ENCODE data around the gene DUSP1. TPM values are rescaled to one million over a fixed set of nuclear protein-coding genes. Genes with fewer than 3 reads are reported as not detected.
A peak's percentile ranks its signal among the peaks of the same experiment; 100 is the strongest.

The DUSP1 gene
- total RNA-seq, 2 experiments from 2014 or later = 761 to 768 TPM

DNA sequence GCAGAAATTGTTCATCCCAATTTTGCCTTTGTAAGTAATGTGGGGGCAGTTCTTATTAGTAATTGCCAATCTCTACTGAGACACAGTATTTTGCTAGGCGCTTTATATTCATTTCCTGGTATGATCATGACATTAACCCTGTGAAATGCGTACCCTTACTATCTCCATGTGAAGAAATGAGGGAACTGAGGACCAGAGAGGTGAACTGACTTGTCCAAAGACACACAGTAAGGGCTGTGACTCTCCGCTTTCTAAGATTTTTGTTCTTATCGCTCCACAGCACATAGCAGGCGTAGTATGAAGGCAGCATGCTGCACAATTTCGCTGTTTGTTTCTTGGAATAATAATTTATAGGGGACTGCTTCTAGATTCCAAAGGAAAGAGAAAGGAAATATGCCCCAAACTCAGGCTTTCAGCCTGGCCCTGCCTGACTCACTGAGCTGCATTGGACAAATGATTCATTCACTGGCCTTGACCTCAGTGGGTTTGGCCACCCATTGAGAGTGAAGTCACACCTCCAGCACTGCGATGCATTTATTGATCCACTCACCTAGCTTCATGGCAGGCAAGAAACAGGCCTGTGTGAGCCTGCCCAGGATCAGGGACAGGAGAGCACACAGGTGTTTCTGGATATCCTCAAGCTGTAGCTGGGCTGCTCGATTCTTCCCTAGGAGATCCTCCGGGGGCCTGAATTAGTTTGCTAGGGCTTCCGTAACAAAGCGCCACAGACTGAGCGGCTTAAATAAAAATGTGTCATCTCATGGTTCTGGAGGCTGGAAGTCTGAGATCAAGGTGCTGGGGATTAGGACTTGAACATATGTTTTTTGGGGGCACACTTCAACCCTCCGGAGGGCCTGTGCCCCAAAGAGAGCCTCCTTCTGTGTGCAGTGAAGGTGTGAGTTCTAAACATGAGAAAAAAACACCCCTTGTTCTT, 7.2 kb upstream of the DUSP1 start:
- ChIA-PET POLR2A (interaction anchor here (0.7 to 2.8 kb wide), 14 partner anchors 9 to 206 kb away, joined by 3 to 36 read pairs (median 4); partner anchors contain the start of genes ATP6V0E1 and RPL26L1), CTCF (interaction anchor here (0.7 to 1.5 kb wide), 7 partner anchors 14 to 206 kb away, joined by 3 to 7 read pairs (median 5); no protein-coding TSS in a partner anchor)
- Mint-ChIP-seq H3K4me1 (ENCODE audit: low read depth) (peaks cover 45% of the 10 kb centered on the region), H3K27ac (peak overlapping the region; percentile 95), H3K27me3 (no peaks in the 10 kb centered on the region), H3K9me3 (no peaks in the 10 kb centered on the region), H3K36me3 (ENCODE audit: low read depth) (no peaks in the 10 kb centered on the region), H3K4me3 (peak overlapping the region; percentile 68)
- TF ChIP-seq, protein P1, sequence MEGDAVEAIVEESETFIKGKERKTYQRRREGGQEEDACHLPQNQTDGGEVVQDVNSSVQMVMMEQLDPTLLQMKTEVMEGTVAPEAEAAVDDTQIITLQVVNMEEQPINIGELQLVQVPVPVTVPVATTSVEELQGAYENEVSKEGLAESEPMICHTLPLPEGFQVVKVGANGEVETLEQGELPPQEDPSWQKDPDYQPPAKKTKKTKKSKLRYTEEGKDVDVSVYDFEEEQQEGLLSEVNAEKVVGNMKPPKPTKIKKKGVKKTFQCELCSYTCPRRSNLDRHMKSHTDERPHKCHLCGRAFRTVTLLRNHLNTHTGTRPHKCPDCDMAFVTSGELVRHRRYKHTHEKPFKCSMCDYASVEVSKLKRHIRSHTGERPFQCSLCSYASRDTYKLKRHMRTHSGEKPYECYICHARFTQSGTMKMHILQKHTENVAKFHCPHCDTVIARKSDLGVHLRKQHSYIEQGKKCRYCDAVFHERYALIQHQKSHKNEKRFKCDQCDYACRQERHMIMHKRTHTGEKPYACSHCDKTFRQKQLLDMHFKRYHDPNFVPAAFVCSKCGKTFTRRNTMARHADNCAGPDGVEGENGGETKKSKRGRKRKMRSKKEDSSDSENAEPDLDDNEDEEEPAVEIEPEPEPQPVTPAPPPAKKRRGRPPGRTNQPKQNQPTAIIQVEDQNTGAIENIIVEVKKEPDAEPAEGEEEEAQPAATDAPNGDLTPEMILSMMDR (IDR thresholded peaks at IDR 0.05) = no peak
- DNase-seq = peak in 3 of 14 experiments; percentile 22 to 64 (median 54)
- Histone ChIP-seq H3K27me3 (ENCODE audit: control insufficient read depth in 1 of 2, insufficient read depth in 2 of 2, low read length in 2 of 2) (no peaks in the 10 kb centered on the region), H3K9me3 (ENCODE audit: control insufficient read depth in 1 of 2, insufficient read depth in 1 of 2, low read length in 2 of 2) (no peaks in the 10 kb centered on the region), H3K36me3 (ENCODE audit: insufficient read depth, low read length) (no peaks in the 10 kb centered on the region), H3K4me3 (ENCODE audit: low read length) (peak overlapping the region; percentile 27), H3K27ac (ENCODE audit: low read depth in 1 of 2, low read length in 2 of 2) (peak overlapping the region; percentile 68 to 93), H3K4me1 (ENCODE audit: insufficient read depth, low read length) (peaks cover 43% of the 10 kb centered on the region)
- peak; percentile 56 for ATAC-seq (ENCODE audit: poor library complexity)
- intact Hi-C loops (cut with DNase I, micrococcal nuclease) = loop anchor here (1.0 to 10.0 kb wide), 5 partner anchors 34 to 593 kb away; partner anchors contain the start of genes CREBRF (in 1 of the 2) and STK10 (in 1 of the 2)

DNA sequence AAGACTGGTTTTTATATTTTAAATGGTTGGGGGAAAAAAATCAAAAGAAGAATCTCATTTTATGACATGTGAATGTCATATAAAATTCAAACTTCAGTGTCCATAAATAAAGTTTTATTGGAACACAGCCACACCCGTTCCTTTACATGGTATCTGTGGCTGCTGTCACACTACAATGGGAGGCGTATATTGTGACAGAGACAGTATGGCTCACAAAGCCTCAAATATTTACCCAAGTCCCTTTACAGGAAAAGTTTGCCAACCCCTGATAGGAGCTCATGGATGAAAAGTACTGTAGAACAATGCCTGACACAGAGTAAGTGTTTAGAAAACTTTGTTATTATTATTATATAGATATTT, 5.2 kb upstream of the DUSP1 start:
- DNase-seq (no peak), ATAC-seq (ENCODE audit: poor library complexity) (no peak)
- Mint-ChIP-seq H3K36me3 (ENCODE audit: low read depth) (peaks cover 15% of the 10 kb centered on the region), H3K27ac (peak overlapping the region; percentile 95), H3K4me1 (ENCODE audit: low read depth) (peaks cover 61% of the 10 kb centered on the region), H3K4me3 (no peak overlapping the region), H3K27me3 (peaks cover 6% of the 10 kb centered on the region), H3K9me3 (no peaks in the 10 kb centered on the region)
- TF ChIP-seq, protein P1 (IDR thresholded peaks at IDR 0.05) = no peak
- Histone ChIP-seq H3K4me3 (ENCODE audit: low read length) (no peak overlapping the region), H3K9me3 (ENCODE audit: control insufficient read depth in 1 of 2, insufficient read depth in 1 of 2, low read length in 2 of 2) (no peaks in the 10 kb centered on the region), H3K27ac (ENCODE audit: low read depth in 1 of 2, low read length in 2 of 2) (no peak overlapping the region), H3K27me3 (ENCODE audit: control insufficient read depth in 1 of 2, insufficient read depth in 2 of 2, low read length in 2 of 2) (no peaks in the 10 kb centered on the region), H3K36me3 (ENCODE audit: insufficient read depth, low read length) (no peaks in the 10 kb centered on the region), H3K4me1 (ENCODE audit: insufficient read depth, low read length) (peaks cover 61% of the 10 kb centered on the region)
- ChIA-PET POLR2A (interaction anchor here (2.8 kb wide), 1 partner anchor 11 kb away, joined by 9 read pairs; no protein-coding TSS in a partner anchor), CTCF (interaction anchor here (0.6 kb wide), 1 partner anchor 11 kb away, joined by 3 read pairs; no protein-coding TSS in a partner anchor)
- intact Hi-C loops (cut with DNase I, micrococcal nuclease) = loop anchor here (5.0 to 10.0 kb wide), 4 partner anchors 36 to 591 kb away; partner anchors contain the start of genes CREBRF (in 1 of the 2) and STK10 (in 1 of the 2)

DNA sequence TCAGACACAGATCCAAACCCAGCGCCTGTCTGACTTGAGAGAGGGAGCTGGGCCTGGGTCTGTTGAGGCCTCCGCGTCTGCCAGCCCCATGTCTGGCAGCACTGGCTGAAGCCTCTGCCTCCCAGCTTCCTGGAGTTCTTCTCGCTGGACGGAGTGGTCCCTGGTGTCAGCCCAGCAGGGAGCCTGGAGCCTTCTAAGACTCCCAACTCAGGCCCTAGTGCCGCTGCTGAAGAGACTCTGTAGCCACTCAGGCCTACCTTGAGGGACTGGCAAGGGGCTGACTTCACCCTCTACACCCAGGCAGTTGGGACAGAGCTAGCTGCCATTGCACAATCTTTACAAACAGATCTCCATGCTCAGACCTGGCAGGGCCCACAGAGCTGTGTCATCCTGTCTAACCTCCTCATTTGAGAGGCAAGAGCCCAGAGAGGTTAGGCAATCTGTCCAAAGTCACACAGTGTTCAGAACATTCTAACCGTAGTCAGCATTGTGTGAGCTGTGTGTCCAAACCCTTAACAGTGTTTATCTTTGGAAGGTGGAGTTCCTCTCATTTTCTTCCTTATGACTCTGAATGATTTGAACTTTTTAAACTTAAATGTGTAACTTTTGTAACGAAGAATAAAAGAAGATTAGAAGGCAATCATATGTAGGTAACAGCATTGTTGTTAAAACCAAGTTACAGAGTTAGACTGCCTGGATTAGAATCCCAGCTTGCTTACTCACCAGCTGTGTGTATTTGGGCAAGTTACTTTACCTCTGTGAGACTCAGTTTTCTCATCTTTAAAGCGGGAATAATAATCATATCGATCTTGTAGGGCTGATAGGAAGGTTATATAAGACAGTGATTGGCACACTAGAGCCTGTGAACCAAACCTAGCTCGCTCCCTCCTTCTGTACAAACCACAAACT, 4.6 kb upstream of the DUSP1 start:
- Mint-ChIP-seq H3K36me3 (ENCODE audit: low read depth) (peaks cover 20% of the 10 kb centered on the region), H3K4me3 (no peak overlapping the region), H3K27me3 (peaks cover 6% of the 10 kb centered on the region), H3K27ac (peak overlapping the region; percentile 95), H3K9me3 (no peaks in the 10 kb centered on the region), H3K4me1 (ENCODE audit: low read depth) (peaks cover 61% of the 10 kb centered on the region)
- Histone ChIP-seq H3K36me3 (ENCODE audit: insufficient read depth, low read length) (no peaks in the 10 kb centered on the region), H3K9me3 (ENCODE audit: control insufficient read depth in 1 of 2, insufficient read depth in 1 of 2, low read length in 2 of 2) (no peaks in the 10 kb centered on the region), H3K27ac (ENCODE audit: low read depth in 1 of 2, low read length in 2 of 2) (no peak overlapping the region), H3K4me1 (ENCODE audit: insufficient read depth, low read length) (peaks cover 65% of the 10 kb centered on the region), H3K4me3 (ENCODE audit: low read length) (no peak overlapping the region), H3K27me3 (ENCODE audit: control insufficient read depth in 1 of 2, insufficient read depth in 2 of 2, low read length in 2 of 2) (no peaks in the 10 kb centered on the region)
- CTCF ChIA-PET = interaction anchor here (0.6 kb wide), 1 partner anchor 10 kb away, joined by 3 read pairs; no protein-coding TSS in a partner anchor
- intact Hi-C loops (cut with DNase I, micrococcal nuclease) = loop anchor here (5.0 to 10.0 kb wide), 4 partner anchors 37 to 591 kb away; partner anchors contain the start of genes CREBRF (in 1 of the 2) and STK10 (in 1 of the 2)
- ATAC-seq (ENCODE audit: poor library complexity) (no peak), DNase-seq (peak in 2 of 14 experiments; percentile 66 to 77)
- POLR2A ChIA-PET = interaction anchor here (2.8 kb wide), 1 partner anchor 10 kb away, joined by 9 read pairs; no protein-coding TSS in a partner anchor
- TF ChIP-seq, protein P1 (IDR thresholded peaks at IDR 0.05) = no peak

All from CD4-positive, alpha-beta T cell (primary cell).